ELR (cell line): ENCODE results near the gene STUB1.

ENCODE experiments used
- DNase-seq: peaks from one replicate; pipeline ENCODE4 v3.0.0-alpha.2; 2015; ENCODE audit warnings: low read depth

Gene STUB1

DNA sequence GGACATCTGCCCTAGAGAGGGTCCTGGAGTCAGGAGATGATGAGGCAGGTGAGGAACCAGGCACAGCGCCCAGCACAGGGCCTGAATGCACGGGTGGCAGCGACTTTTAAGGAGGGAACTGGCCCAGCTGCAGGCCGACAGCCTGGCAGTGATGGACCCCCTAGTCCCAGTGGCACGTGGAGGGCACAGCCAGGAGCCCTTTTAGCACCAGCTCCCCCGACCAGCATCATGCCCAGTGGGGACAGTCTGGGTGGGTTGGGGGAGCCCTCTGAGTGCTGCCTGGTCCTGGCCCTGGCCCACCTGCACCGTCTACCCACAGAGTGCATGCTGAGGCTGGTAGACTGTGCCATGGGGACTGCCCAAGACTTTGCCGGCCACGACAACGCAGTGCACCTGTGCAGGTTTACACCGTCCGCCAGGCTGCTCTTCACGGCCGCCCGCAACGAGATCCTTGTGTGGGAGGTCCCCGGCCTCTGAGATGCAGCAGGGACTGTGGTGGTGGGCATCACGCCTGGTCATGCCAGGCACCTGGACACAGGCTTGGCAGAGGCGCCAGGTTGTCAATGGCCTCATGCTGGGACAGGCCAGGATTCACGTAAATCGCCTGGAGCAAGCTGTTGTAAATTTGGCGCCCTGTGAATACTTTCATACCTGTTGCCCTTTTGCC lies 13.0 kb upstream of the STUB1 start:
- DNase-seq = no peak

GRCh38 chr16:667780-668518 lies 12.3 kb upstream of the STUB1 start, which contains the start of gene RHOT2:
Gene RHOT2 (plus strand): TSS chr16:668132. CDS start chr16:668200, 68 bp downstream.
- peak; percentile 93 for DNase-seq

DNA sequence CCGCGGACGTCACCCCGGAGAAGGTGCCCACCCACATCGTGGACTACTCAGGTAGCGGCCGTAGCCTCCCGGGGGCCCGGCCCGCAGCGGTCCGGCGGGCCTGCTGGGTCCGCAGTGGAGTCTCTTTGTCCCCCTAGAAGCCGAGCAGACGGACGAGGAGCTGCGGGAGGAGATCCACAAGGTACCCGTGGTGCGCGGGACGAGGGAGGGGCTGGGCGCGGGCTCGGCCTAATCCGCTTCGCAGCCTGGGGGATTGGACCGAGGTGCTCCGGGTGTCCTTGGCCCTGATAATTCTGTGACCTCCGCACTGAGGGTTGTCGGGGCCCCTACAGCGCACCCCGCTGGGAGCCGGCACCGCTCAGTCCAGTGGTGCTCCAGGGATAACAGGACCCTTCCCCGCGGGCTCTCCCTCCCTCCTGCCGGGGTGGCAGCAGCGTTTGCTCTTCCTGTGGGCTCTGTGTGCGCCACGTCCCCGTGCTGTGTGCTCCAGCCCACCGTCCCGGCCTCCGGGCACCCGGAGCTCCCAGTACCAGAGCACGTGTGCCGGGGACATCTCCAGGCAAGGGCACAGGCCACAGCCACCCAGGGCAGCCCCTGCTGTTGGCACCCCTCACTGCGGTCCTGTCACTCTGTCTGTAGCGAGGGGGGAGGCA lies 11.6 kb upstream of the STUB1 start:
- peak; percentile 40 for DNase-seq

DNA sequence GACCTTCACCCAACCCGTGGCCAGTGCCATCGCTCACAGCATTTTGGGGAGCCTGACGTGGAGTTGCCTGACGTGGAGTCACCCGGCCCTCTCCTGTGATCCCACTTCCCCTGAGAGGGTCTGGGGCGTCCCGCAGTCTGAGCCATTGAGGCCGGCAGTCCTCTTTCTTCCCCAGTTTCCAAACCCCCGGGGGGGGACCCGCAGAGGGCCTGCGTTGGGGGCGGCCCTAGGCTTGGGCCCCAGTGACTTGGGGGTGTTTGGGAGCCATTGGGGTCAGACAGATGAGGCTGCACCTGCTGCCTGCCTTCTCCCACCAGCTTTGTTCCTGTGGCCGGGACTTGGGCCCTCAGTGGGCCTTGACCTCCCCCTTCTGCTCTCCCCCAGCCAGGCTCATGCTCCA lies 10.5 kb upstream of the STUB1 start:
- DNase-seq = no peak

GRCh38 chr16:670485-671352 lies 9.5 kb upstream of the STUB1 start:
- DNase-seq = no peak

DNA sequence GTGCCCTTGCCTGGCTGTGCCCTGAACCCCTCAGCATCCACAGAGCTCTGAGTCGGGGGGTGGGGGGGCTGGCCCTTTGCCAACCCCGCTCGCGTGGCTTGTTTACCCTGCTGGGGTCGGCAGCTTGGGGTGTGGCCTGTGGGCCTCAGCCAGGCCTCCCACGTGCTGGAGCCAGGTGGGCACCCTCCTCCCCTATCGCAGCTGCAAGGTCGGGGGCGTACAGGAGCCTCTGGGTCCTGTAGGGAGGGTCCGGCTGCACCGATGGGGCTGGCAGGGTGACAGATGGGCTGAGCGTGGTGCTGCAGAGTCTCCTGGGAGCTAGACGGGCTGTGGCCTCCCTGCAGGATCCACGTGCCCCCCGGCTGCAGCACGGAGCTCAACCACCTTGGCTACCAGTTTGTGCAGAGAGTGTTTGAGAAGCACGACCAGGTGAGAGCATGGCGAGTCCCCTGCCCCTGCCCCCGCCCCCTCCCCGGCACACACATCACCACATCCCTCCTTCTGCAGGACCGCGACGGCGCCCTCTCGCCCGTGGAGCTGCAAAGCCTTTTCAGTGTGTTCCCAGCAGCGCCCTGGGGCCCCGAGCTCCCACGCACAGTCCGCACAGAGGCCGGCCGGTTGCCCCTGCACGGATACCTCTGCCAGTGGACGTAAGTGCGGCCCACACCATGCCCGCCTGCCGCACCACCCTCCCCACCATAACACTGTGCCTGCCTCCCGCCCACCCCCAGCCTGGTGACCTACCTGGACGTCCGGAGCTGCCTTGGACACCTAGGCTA lies 8.7 kb upstream of the STUB1 start:
- no peak for DNase-seq

- DNase-seq = no peak
Measured at GRCh38 chr16:672371-672770, 7.8 kb upstream of the STUB1 start.

DNA sequence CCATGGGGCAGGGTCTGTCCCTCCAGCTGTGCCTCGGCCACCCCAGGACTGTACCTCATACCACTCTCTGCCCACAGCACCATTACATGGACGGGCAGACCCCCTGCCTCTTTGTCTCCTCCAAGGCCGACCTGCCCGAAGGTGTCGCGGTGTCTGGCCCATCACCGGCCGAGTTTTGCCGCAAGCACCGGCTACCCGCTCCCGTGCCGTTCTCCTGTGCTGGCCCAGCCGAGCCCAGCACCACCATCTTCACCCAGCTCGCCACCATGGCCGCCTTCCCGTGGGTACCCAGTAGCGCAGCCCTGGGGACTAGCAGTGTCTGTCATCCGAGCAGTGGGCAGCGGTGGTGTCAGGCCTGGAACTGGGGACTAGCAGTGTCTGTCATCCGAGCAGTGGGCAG lies 7.4 kb upstream of the STUB1 start:
- no peak for DNase-seq

DNA sequence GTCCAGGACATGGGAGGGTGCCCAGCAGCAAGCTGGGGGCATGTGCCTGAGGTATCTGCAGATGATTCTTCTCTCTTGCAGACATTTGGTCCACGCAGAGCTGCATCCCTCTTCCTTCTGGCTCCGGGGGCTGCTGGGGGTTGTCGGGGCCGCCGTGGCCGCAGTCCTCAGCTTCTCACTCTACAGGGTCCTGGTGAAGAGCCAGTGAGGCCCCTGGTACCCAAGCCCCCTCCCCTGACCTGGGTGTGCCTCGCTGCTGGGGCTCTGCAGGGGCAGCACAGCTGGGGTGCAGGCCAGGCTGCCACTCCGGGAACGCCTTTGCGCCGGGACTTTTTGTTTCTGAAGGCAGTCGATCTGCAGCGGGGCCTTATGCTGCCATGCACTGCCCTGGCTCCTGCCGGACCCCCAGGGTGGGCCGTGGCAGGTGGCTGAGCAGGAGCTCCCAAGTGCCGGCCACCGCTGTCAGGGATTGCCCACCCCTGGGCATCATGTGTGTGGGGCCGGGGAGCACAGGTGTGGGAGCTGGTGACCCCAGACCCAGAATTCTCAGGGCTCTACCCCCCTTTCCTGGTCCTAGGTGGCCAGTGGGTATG lies 6.7 kb upstream of the STUB1 start:
- no peak for DNase-seq

DNA sequence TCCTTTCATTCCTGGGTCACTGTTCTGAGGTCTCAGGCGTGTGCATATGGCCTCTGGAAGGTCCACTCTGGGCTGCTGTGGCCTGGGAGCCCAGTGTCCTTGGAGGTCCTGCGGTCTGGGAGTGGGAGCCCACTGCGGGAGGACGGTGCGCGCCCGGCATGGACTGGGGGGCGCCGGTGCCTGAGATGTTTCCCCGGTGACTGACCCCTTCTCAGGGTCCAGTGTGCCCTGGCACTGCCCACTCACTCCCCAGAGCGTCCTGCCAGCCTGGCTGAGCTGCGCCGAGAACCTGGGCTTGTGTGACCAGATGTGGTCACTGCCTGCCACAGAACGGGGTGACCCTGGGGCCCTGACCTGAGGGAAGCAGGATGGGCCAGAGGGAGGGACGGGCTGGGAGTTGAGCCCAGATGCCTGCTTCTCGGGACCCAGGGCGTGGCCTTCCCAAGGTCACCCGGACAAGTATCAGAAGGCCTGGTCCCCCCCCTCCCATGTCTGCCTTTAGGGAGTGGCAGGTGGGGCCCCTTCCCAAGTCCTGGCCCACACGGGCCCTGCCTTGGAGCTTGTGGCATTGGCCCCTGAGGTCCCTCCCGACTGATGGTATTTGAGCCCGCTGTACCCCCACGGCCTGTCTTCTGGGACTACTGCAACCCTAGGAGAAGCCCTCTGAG lies 5.9 kb upstream of the STUB1 start:
- DNase-seq = no peak

DNA sequence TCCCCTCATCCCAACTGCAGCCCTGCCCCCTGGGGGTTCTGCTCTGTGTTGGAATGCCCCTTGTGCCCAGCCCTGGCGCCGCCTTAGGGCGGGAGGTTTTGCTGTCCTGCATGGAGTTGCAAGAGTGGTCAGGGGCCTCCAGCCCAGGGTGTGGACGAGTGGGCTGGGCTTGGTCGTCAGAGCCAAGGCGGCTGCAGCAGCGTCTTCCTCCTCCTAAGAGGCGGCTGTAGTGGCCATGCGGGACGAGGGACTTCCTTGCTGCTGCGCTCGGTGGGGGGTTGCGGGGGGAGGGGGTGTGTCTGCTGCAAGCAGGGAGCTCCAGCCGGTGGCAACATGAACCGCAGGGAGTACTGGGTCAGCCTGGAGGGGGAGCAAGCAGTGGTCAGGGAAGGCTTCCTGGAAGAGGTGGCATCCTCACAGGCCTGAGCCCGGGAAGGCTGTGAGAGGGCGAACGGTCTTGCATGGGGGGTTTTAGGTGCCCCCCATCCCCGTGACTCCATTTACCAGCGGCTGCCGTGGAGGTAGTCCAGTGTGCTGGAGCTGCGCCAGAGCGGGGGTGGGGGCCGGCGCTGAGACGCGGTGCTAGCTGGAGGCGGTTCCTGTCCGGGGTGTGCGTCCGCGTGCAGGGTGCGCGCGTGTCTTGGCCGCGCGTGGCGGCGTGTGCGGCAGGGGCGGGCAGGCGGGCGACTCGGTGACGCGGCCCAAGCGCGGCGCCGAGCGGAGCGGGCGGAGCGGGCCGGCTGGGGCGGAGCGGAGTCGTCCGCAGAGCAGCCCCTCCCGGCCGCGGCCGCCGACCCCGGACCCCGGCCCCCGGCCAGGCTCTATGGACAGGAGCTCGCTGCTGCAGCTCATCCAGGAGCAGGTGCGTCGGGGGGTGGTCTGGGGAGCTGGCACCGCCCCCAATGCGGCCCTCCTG lies 5.0 kb upstream of the STUB1 start, which contains the start of gene RHBDL1:
Gene RHBDL1, plus strand, starts transcription at position 704 of the 916 bp plus-strand sequence. Its CDS starts 120 bp downstream, at position 824.
- peak; percentile 46 for DNase-seq

- no peak for DNase-seq
Measured at GRCh38 chr16:675884-676564, 4.2 kb upstream of the STUB1 start.

GRCh38 chr16:676565-676902 lies 3.7 kb upstream of the STUB1 start:
- DNase-seq = no peak

DNA sequence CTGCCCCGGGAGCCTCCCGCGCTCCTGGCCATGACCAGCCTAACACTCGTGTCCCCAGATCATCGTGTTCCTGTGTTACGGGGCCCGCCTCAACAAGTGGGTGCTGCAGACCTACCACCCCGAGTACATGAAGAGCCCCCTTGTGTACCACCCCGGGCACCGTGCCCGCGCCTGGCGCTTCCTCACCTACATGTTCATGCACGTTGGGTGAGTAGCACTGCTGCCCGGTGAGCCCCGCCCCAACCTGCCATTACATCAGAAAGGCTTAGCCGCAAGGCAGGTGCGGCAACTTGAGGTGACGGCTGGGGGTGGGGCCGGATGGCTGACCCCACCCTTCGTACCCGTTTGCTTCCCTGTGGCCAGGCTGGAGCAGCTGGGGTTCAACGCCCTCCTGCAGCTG lies 3.3 kb upstream of the STUB1 start:
- DNase-seq = no peak

- DNase-seq = no peak
Measured at GRCh38 chr16:677316-678190, 2.7 kb upstream of the STUB1 start.

DNA sequence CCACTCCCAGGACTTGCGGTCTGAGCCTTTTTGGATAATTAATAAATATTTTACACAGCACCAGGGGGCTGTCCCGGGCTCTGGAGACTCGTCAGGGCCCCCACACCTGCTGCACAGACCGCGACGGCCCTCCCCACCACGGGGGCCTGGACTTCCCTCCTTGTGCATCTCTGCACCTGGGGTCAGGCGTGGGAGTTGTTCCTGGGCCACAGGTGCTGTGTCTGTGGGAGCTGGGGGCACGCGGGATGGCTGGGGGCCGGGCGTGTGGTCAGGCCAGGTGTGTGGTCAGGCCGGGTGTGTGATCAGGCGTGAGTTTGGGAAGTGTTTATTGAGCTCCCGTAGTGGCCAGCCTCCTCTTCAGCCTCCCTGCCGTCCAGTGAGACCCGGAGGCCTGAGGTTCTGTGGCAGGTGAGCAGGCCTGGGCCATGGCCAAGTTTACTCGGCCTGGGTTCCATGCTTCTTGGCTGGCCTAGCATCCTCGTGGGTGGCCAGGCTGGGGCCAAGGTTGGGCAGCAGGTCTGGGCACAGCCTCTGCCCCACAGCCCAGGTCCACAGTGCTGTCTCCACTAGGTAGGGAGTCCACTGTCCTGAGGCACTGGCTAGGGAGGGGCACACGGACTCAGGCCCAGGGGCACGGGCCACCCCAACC lies 1.9 kb upstream of the STUB1 start:
- no peak for DNase-seq
